SH-SY5Y (cell line): Measurements from ENCODE around the gene SFR1.

Experiments
- GATA2 ChIP-seq: IDR thresholded peaks from 2 replicates; pipeline ENCODE4 v1.6.1; 2011; ENCODE audit warnings: mild to moderate bottlenecking, low read depth, low read length
- GATA3 ChIP-seq: IDR thresholded peaks from 2 replicates; pipeline ENCODE4 v1.6.1; 2011; ENCODE audit warnings: low read depth, mild to moderate bottlenecking, low read length, moderate library complexity

DNA sequence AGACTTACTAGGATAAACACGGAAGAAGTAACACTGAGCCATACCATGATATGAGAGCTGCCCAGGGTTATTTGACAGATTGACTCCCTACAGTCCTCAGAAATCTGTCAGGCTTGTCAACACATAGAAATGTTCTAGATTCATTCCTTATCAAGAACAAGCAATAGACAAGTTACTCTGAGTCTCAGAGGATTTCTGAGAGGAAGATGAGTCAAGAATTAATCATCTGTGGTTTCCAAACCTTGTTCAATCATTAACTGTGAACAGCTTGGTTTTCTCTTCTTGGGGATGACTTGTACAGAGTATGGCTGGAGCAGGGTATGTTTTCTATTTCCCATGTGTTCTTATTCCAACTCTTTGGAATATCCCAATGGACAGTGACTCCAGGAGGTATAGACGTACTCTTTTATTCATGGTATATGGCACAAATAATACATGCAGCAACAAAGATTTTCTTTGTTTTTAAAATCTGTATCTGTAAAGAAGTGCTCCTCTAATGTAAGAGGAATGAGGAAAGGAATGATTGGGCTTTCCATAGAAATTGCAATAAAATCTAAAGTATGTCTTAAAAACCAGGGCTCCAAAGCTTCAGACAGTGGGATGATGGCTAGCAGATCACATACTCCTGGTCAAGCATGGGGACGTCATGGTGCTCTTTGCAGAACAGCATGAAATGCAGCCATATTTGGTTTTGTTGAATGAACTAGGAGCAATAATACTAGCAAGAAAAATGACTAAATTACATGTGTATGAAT is 11.9 kb upstream of the SFR1 start:
- no peak for TF ChIP-seq GATA2
- TF ChIP-seq GATA3 = no peak
